HEK293T (cell line): ENCODE measurements around the gene CAMK1D.
"Not testable (repeated sequence)": the region's sequence is repeated elsewhere in the genome, so short reads cannot be mapped to it uniquely, and the experiment has no call there.

Experiments
- CTCF ChIA-PET: fragments of 350-600 bp; formaldehyde crosslinking; extraction: SDS; loops from one replicate; lab custom pipeline; 2021; ENCODE audit warnings: antibody characterized with exemption, inconsistent platforms; lab: Yijun Ruan, JAX
- POLR2A ChIA-PET: fragments of 350-600 bp; formaldehyde crosslinking; extraction: SDS; loops from one replicate; lab custom pipeline; 2020; ENCODE audit warnings: antibody characterized with exemption, inconsistent platforms; lab: Yijun Ruan, JAX
- DNase-seq: peaks from one replicate; pipeline ENCODE4 v3.0.0; 2012; ENCODE audit warnings: mixed read lengths; ENCODE audit errors: extremely low spot score
- ARNT ChIP-seq: fragments of 450-650 bp; IDR thresholded peaks from 2 replicates; pipeline ENCODE4 v1.6.1; 2017; ENCODE audit warnings: mild to moderate bottlenecking
- BHLHE40 ChIP-seq: fragments of 450-650 bp; IDR thresholded peaks from 2 replicates; pipeline ENCODE4 v1.6.1; 2016; ENCODE audit warnings: mild to moderate bottlenecking, moderate library complexity, borderline replicate concordance
- CTBP1 ChIP-seq: fragments of 450-650 bp; IDR thresholded peaks from 2 replicates; pipeline ENCODE4 v1.6.1; 2016; ENCODE audit warnings: borderline replicate concordance
- ELF4 ChIP-seq: fragments of 450-650 bp; IDR thresholded peaks from 2 replicates; pipeline ENCODE4 v1.6.1; 2017; ENCODE audit warnings: antibody characterized with exemption
- FOXA1 ChIP-seq: fragments of 450-650 bp; IDR thresholded peaks from 2 replicates; pipeline ENCODE4 v1.6.1; 2016; ENCODE audit warnings: mild to moderate bottlenecking
- FOXK2 ChIP-seq: fragments of 450-650 bp; IDR thresholded peaks from 2 replicates; pipeline ENCODE4 v1.6.1; 2016; ENCODE audit warnings: mild to moderate bottlenecking
- FOXM1 ChIP-seq: fragments of 450-650 bp; IDR thresholded peaks from 2 replicates; pipeline ENCODE4 v1.6.1; 2017; ENCODE audit warnings: mild to moderate bottlenecking, borderline replicate concordance
- HDGF ChIP-seq: fragments of 450-650 bp; IDR thresholded peaks from 2 replicates; pipeline ENCODE4 v1.6.1; 2017; ENCODE audit warnings: antibody characterized with exemption, borderline replicate concordance
- L3MBTL2 ChIP-seq: fragments of 450-650 bp; conservative IDR thresholded peaks from 2 replicates; pipeline ENCODE4 v1.6.1; 2016; ENCODE audit warnings: mild to moderate bottlenecking
- LEF1 ChIP-seq: fragments of 450-650 bp; IDR thresholded peaks from 2 replicates; pipeline ENCODE4 v1.6.1; 2017; ENCODE audit warnings: mild to moderate bottlenecking, borderline replicate concordance
- NFRKB ChIP-seq: fragments of 450-650 bp; IDR thresholded peaks from 2 replicates; pipeline ENCODE4 v1.6.1; 2016; ENCODE audit warnings: mild to moderate bottlenecking, moderate library complexity
- PKNOX1 ChIP-seq: fragments of 450-650 bp; IDR thresholded peaks from 2 replicates; pipeline ENCODE4 v1.6.1; 2016
- SP1 ChIP-seq: fragments of 450-650 bp; IDR thresholded peaks from 2 replicates; pipeline ENCODE4 v1.6.1; 2017
- SUZ12 ChIP-seq: fragments of 450-650 bp; IDR thresholded peaks from 2 replicates; pipeline ENCODE4 v1.6.1; 2016; ENCODE audit warnings: mild to moderate bottlenecking
- TARDBP ChIP-seq: fragments of 450-650 bp; IDR thresholded peaks from 2 replicates; pipeline ENCODE4 v1.6.1; 2016
- ZNF384 ChIP-seq: fragments of 450-650 bp; IDR thresholded peaks from 2 replicates; pipeline ENCODE4 v1.6.1; 2016

Gene CAMK1D

DNA sequence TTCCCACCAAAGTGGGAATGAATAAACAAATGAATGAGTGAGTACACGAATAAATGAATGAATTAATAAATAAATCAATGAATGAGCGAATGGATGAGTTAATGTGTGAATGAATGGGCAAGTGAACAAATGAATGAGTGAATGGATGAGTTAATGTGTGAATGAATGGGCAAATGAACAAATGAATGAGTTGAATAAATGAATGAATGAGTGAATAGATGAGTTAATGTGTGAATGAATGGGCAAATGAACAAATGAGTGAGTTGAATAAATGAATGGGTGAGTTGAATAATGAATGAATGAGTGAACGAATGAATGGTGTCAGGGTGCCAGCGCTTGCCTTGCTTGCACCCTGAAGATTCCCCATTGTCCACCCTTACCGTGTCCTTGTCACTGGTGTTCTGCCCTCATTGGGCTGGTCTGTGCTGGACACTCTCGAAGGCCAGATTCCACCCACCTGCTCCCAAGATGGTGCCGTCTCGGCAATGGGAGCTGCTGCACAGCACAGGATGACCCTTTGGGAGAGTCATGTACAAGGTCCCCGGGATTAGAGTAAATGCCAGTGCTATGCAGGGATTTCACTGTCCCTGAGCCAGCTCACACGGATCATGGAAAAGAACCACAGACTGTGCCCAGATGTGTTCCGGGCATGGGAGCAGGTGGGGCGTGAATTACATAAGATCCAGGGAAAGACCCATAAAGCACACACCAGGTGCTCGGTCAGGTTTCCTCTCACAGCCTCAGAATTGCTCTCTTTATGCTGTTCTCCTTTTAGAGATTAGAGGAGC is 83.2 kb downstream of the CAMK1D start:
- ChIA-PET POLR2A (interaction anchor here (0.5 kb wide), 1 partner anchor 245 kb away, joined by 4 read pairs; no protein-coding TSS in a partner anchor), CTCF (no interaction called here)
- DNase-seq = no peak
- TF ChIP-seq SUZ12 = no peak
- TF ChIP-seq SP1 = no peak
- TF ChIP-seq LEF1 = no peak
- no peak for TF ChIP-seq BHLHE40
- TF ChIP-seq PKNOX1 = no peak
- no peak for TF ChIP-seq FOXM1
- no peak for TF ChIP-seq FOXA1
- no peak for TF ChIP-seq TARDBP
- no peak for TF ChIP-seq ELF4
- TF ChIP-seq ARNT = no peak
- TF ChIP-seq FOXK2 = no peak
- TF ChIP-seq ZNF384 = no peak
- TF ChIP-seq HDGF = no peak
- TF ChIP-seq NFRKB = no peak
- no peak for TF ChIP-seq CTBP1
- no peak for TF ChIP-seq L3MBTL2

GRCh38 chr10:12434277-12434676 is 84.9 kb downstream of the CAMK1D start:
- no peak for DNase-seq
- TF ChIP-seq ZNF384 (no peak), BHLHE40 (no peak), NFRKB (no peak), FOXK2 (no peak), SUZ12 (no peak), TARDBP (no peak), FOXA1 (no peak)
- CTCF ChIA-PET = no interaction called here
- POLR2A ChIA-PET = no interaction called here

- CTCF ChIA-PET, DNase-seq, POLR2A ChIA-PET: not testable (repeated sequence)
Observed at GRCh38 chr10:12434677-12435076, 85.3 kb downstream of the CAMK1D start.

- ChIA-PET CTCF (no interaction called here), POLR2A (no interaction called here)
- no peak for DNase-seq
- TF ChIP-seq FOXA1 (no peak), NFRKB (no peak), HDGF (no peak), TARDBP (no peak), L3MBTL2 (no peak), SP1 (no peak)
Observed at GRCh38 chr10:12435348-12435747, 86.0 kb downstream of the CAMK1D start.

GRCh38 chr10:12438919-12439692 is 89.8 kb downstream of the CAMK1D start:
- ChIA-PET CTCF (no interaction called here), POLR2A (no interaction called here)
- no peak for DNase-seq
- no peak for TF ChIP-seq CTBP1
- no peak for TF ChIP-seq ZNF384
- no peak for TF ChIP-seq NFRKB
- TF ChIP-seq BHLHE40 = no peak
- no peak for TF ChIP-seq ARNT
- no peak for TF ChIP-seq L3MBTL2
- no peak for TF ChIP-seq FOXM1
- no peak for TF ChIP-seq ELF4
- TF ChIP-seq FOXA1 = no peak

DNA sequence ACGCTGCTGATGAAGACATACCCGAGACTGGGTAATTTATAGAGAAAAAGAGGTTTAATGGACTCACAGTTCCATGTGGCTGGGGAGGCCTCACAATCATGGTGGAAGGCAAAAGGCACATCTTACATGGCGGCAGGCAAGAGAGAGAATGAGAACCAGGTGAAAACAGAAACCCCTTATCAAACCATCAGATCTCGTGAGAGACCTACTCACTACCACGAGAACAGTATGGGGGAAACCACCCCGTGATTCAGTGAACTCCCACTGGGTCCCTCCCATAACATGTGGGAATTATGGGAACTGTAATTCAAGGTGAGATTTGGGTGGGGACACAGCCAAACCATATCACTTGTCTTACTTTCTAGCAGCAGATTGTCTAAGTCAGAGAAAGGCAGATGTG is 90.4 kb downstream of the CAMK1D start:
- CTCF ChIA-PET, POLR2A ChIA-PET, DNase-seq: not testable (repeated sequence)

- POLR2A ChIA-PET = no interaction called here
- TF ChIP-seq L3MBTL2 (no peak), HDGF (no peak), SP1 (no peak), LEF1 (no peak), SUZ12 (no peak), TARDBP (no peak), NFRKB (no peak), BHLHE40 (no peak), PKNOX1 (no peak), FOXM1 (no peak)
- CTCF ChIA-PET = no interaction called here
- no peak for DNase-seq
Observed at GRCh38 chr10:12443026-12443425, 93.7 kb downstream of the CAMK1D start.
